GM21447 (cell line): ENCODE data around the gene KCNH8.
"Not testable (repeated sequence)": the region's sequence is repeated elsewhere in the genome, so short reads cannot be mapped to it uniquely, and the experiment has no call there.

Experiments used
- ATAC-seq: cut with Tn5 transposase; IDR thresholded peaks from one replicate; pipeline ENCODE4 v1.9.1; 2021; ENCODE audit not compliant: unreplicated experiment

The KCNH8 gene

DNA sequence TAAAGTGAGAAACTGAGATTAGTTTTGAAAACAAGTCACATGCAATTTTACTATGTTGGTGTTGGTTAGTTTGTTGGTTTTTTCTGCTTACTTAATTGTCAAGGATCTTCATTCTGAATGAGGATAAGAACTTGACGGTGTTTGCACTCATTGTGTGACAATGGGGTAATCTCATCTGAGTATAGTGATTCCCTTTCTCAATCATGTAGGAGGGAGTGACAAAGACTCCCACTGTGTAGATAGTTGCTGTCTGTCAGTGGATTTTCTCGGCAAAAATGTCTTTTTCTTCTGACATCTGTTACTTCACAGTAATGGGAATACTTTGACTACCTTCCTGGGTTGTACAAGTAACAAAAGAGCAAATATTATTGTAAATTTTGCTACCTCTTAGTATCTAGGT, 23.5 kb downstream of the KCNH8 start:
- no peak for ATAC-seq

DNA sequence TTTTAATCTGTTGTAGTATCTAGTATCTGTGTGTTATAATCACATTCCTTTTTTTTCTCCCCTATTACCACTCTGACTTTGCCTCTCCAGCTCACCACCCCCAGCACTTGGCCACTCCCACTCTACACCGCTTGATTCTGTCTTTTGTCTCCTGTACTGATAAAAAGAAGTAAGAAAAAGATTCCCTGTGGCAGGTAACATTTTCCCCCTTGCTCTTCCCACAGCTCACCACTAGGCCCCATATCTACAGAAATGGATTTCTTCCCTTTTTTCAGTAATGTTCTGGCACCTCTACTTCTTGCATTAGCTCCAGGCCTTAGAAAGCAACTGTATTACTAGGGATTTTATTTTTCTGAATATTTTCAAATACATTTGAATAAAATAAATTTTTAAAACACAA, 25.6 kb downstream of the KCNH8 start:
- ATAC-seq = no peak

DNA sequence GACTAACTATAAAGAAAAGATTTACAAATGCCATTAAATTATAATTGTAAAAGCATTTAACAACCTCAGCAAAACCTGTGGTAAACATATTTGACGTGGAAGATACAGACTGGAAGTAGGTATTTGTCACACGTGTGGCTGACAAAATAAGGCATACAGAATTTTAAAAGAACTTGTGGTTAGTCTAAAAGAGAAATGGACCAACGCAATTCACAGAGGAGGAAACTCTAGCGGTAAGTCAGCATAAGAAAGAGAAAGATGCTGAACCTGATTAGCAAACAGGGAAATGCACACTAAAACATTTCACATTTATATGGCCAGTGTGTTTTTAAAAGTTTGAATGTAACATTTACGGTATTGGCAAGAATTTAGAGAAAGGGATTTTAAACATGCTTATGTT, 35.3 kb downstream of the KCNH8 start:
- ATAC-seq = no peak

DNA sequence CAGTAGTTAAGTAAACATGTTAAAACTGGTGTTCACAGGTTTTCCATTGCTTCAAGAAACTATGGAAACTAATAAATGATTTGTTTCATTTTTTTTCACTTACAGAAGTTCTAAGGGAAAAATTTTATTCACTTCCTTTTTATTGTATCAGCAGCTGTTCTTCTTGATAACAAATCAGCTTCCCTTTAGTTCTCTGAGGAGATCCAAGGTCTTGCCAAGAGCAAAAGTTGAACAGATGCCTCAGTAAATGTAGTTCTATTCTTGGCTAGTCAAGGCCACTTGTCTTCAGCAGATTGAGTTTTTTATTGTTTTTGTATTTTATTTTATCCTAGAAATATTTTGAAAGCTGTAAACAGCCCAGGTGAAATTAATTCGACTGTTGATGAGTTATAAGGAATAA, 41.8 kb downstream of the KCNH8 start:
- no peak for ATAC-seq

DNA sequence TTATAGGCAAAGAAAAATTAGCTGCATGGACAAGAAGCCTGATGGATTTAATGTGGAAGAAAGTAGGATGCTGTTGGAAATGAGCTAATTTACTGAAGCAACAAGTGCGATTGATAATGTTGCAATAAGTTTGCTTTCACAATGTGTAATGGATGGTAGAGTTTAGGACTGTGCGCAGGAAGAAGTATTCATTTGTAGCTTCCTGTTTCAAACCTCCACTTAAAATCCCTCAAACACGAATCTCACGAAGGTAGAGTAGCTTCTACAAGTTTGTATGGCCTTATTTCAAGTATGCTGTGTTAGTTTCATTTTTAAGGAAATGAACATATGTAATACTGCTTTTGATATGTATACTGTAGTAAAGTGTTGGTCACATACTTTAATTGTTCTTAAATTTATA, 42.3 kb downstream of the KCNH8 start:
- no peak for ATAC-seq

DNA sequence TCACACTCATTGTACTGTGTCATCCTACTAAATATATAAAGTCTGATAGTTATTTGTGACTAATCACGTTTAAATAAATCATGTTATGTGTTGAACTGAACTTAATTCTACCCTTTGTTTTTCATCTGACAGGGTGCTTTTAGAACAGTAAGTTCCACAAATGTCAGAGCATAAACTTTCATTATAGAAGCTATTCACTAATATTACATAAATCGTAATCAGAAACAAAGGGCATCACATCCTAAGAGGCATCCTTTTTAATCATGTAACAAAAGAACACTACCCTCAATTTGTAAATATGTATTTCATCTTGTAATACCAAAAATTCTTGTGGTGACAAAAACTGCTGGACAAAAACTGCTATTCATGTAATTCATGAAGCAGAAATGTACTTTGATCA, 50.8 kb downstream of the KCNH8 start:
- no peak for ATAC-seq

DNA sequence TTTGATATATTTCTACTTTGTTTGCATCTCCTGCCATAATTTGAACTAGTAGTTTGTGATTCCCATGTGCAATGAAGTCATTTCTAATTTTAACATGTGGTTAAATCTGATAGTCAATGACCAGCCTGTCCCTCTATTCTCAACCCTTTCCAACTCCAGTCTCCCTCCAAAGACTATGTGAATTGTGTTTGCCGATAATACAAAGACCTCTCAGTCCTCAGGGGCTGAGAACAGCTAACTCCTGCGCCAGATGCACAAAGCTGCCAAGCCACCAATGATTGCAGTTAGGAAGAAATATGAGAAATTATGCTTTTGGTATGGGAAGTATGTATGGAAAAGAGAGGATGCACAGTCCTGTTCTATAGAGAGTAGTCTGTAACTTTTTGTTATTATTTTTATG, 54.0 kb downstream of the KCNH8 start:
- ATAC-seq = no peak

DNA sequence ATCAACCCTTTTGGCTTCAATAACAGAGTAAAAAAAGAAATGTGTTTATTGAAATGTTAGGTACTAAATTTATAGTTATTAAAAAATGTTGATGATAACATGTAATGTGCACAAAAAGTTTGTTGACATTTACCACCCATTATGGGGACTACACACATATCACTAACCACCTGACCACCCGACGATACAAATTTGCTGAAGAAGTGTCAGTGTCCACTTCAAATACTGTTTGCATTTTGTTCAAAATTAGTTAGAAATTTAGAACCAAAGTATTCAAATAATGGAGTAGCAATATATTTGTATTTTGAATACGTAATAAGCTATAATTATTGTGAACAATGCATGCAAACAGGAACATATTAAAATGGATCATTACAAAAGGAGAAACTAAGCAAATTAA, 54.4 kb downstream of the KCNH8 start:
- ATAC-seq = no peak

DNA sequence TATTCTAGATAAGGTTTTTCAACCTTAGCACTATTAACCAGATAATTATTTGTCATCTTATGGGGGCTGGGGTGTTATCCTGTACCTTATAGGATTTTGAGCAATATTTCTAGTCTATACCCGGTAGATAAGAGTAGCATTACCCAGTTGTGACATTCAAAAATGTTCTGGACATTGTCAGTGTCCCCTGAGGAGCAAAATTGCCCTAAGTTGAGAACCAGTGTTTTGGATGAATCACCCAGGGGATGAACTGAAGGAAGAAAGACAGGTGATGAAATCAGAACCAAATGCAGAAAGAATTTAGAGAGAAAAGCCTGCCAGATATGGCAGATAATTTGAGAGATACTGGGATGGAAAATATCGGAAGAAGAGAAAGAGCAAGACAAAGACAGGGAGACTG, 58.2 kb downstream of the KCNH8 start:
- no peak for ATAC-seq

DNA sequence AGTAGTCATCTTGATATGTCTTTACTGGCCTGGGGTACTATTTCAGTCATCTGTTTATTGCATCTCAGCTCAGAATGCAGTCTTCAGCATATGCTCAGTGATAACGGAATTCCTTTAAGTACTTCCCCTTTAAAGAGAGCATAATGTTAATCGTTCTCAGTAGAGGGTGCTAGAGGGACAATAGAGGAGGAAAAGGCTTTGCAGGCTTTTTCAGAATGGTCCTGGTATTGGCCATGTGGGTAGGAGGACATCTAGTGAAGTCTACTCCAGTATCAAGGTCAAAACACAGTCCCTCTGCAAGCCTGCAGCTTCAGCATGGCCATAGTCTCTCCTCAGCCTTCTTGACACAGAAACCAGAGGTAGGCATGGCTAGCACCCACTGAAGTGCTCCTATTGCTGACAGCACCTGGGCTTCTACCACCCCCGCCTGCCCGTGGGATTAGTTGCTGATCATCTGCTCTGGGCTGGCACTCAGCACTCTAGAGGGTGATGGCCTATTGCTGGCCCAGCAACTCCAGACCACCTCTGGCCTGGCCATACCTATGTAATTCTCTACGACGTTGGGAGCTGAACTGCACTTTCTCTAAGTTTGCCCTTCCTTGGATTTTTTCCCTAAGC, 65.4 kb downstream of the KCNH8 start:
- no peak for ATAC-seq

DNA sequence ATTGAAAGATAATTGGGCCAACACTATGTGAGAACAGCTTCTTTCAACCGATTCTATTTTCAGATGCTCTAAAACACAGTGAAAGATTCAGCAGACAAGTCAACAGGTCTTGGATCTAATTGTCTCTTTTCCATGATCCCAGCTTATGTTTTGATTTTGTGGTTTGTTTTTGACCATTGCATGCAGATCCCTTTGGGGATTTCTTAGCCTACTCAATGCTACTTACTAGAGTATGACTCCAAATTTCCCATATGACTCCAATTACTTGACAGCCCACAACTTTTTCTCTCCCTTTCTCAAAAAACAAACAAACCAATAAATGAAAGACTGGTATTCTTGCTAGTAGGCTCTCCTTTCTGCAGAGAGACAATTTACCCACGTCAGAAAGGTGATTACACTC, 67.1 kb downstream of the KCNH8 start:
- ATAC-seq = no peak

DNA sequence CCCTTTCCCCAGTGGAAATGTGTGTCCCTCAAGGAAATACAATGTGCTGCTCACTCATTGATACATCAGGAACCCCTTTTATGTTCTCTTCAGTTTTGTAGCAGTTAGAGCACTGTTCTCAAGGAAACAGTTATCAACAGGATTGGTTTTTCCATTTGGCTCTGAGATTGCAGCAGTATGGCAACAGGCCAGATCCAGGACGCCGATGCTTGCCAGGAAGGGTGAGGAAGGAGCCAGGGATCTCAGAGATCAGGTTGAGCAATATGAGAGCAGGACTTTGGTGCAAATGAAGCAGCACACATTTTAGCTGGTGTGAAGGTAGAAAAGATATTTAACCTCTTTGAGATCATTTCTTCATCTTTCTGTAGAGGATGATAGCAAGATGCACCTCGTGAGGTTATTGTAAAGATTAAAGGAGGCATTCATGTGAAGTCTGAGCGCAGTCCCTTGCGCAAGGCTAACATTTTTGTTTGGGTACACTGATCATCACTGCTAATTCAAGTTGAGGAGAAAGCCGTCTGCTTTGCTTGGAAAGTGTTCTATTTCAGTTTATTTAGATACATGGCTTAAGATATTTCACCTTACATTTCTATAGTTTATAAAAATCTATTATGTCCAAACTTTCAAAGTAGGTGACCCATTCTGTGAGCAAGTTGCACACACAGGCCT, 68.5 kb downstream of the KCNH8 start:
- ATAC-seq = no peak

DNA sequence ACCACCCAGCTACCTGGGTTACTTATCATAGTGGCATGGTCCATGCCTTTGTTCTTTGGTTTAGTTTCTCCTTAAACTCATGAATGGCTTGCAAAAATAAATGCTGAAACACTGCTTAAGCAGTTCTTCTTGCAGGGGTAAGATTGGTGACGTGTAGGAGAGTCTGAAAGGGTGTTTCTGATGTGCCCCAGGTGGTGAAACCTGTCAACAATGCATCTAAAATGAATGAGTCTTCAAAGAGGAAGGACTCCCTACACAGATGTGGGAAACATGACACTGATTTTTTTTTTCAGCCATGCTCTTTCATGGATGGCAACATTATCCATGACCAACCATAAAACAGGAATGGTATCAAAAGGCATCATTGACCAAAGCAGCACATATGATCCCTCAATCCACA, 72.0 kb downstream of the KCNH8 start:
- ATAC-seq = no peak

DNA sequence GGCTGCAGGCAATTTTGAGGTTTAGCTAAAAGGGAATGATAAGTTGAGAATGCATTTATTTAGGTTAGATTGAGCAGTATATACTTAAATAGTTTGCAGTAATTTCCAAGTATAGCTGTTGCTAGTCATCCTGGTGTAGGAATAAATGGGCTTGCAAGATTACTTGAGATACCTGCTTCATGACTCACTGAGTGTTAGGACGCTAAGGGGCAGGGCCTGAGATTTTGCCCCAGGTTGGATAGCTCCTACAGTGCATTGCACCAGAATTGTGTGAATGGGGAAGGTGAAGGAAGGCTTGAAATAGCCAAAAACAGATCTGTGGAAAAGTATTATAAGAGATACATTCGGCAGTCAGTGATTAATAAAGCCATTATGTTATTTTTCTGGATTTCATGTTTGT, 72.8 kb downstream of the KCNH8 start:
- no peak for ATAC-seq

DNA sequence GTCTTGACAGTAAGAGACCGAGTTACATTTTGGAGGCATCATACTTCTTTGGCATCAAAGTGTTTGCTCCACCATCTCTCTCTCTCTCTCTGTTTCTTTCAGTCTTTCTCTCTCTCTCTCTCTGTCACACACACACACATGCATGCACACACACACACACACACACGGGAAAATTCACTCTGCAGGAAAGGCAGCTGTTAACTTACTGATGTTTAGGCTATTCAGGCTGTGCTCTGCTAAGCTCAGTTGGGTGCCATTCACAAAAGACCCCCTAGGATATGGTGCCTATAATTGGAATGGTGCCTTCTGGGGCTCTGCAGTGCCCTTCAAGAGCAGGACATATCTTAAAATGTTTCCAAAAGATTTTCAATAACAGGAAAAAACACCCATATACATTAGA, 78.2 kb downstream of the KCNH8 start:
- no peak for ATAC-seq

DNA sequence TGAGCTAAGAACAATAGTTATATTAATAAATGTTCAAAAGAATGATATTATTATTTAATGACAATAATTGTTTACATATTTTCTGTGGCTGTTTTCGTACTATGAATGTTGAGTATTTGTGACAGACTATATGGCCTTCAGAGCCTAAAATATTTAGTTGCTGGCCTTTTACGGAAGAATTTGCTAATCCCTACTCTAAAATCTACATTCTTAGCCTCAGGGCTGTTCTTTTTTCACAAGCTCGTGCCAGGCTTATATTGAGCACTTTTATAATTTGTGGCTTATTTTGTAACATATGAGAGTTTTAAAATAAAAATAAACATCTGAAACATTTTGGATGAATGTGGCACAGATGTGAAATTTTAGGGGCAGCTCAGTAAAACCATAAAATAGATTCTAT, 79.9 kb downstream of the KCNH8 start:
- no peak for ATAC-seq

DNA sequence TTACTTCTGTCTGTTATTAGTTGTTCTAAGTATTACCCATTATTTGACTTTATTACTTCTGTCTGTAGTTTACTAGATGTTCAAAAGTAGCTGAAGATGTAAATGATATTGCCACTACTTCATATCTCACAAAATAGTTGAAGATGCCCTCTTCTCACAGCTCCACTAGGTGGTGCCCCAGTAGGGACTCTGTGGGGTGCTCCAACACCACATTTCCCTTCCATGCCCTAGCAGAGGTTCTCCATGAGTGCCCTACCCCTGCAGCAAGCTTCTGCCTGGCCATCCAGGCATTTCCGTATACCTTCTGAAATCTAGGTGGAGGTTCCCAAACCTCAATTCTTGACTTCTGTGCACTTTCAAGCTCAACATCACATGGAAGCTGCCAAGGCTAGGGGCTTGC, 80.8 kb downstream of the KCNH8 start:
- ATAC-seq = no peak

DNA sequence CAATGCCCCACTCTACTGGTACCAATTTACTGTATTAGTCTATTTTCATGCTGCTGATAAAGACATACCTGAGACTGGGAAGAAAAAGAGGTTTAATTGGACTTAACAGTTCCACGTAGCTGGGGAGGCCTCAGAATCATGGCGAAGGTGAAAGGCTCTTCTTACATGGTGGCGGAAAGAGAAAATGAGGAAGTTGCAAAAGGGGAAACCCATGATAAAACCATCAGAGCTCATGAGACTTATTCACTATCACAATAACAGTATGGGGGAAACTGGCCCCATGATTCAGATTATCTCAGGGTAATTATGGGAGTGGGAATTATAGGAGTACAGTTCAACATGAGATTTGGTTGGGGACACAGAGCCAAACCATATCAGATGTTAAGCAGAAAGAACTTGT, 81.6 kb downstream of the KCNH8 start:
- ATAC-seq = peak; percentile 67

DNA sequence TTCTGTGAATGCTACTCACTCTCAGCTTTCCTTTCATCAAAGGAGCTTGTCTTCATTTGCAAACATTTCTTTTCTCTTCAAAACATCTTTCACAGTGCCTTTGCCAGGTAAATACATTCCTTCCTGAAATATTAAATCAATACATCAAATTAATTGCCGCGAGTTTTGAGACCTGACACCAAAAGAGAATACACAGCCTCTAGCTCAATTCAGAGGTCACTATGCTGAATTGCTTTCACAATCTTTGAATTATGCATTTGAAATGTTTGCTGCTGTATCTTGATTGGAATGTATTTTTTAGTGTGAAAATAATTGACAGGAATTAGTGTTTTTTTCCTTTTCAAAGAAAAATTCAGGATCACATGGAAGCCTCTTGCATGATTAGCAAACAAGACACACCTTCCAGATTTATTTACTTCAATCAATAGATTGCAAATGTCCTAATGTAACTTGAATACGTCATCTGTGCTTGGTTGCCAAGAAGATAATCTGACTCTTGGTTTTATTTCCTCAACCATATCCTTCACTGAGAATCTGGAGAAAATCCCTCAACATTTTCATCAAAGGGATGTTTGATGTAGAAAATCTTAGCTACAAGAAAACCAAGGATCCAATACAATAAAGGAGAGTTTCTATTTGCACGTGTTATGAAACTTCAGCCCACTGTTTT, 83.6 kb downstream of the KCNH8 start:
- no peak for ATAC-seq

DNA sequence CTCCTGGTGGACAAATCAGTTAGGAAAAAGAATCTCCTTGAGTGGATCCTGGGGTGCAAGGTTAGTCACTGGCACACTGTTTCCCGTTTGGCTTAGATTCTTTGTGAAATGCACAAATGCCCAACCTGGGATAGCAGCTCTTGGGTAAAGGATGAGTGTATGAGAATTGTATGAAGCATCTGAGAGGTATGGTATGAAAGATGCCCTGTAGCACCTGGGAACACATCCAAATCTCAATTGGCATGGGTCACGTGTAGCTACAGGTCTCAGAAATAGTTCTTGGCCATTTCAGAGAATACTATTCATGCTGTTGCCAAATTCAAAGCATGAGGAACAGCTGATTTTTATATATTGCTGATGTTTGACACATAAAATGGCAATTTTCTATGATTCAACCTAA, 84.3 kb downstream of the KCNH8 start:
- no peak for ATAC-seq

DNA sequence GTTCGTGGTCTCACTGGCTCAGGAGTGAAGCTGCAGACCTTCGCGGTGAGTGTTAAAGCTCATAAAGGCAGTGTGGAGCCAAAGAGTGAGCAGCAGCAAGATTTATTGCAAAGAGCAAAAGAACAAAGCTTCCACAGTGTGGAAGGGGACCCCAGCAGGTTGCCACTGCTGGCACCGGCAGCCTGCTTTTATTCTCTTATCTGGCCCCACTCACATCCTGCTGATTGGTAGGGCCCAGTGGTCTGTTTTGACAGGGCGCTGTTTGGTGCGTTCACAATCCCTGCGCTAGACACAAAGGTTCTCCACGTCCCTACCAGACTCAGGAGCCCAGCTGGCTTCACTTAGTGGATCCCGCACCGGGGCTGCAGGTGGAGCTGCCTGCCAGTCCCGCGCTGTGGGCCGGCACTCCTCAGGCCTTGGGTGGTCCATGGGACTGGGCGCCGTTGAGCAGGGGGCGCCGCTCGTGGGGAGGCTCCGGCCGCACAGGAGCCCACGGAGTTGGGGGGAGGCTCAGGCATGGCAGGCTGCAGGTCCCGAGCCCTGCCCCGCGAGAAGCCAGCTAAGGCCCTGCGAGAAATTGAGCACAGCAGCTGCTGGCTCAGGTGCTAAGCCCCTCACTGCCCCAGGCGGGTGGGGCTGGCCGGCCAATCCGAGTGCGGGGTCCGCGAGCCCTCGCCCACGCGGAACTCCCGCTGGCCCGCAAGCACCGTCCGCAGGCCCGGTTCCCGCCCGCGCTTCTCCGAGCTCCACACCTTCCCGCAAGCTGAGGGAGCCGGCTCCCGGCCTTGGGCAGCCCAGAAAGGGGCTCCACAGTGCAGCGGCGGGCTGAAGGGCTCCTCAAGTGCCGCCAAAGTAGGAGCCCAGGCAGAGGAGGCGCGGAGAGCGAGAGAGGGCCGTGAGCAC, 85.8 kb downstream of the KCNH8 start:
- not testable (repeated sequence) for ATAC-seq

DNA sequence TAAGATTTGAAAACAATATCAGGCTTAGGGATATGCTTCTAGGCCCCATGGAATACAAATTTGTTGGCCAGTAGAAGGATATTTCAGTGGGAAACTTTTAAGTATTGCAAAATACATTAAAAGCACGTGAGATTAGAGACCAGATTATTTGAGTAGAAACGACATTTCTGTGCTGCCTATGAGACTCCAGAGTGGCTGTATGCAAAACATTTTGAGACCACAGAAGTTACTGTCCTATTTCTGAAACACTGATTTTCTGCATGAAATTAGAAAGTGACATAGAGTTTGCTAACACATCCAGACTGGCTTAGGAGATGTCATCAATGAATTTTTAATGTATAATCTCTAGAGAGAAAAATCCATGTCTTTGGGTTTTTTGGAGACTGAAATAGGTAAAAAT, 99.8 kb downstream of the KCNH8 start:
- ATAC-seq = no peak
